Panc1 (cell line): ENCODE measurements around the gene CDKAL1. TPM values are rescaled to one million over a fixed set of nuclear protein-coding genes. Genes with fewer than 3 reads are reported as not detected.

Source experiments
- ATAC-seq: fragments of 200-7000 bp; cut with Tn5 transposase; 2 replicates; pipeline ENCODE4 v1.9.1; 2020; ENCODE audit warnings: mild to moderate bottlenecking, moderate library complexity
- BruUV-seq: library from RNA; stranded (reverse); fragments of 400-500 nt; replicated peaks from 2 replicates; lab custom pipeline; 2021; lab: Mats Ljungman, UMichigan
- CTCF ChIA-PET: fragments of 300-600 bp; sonication (Branson Sonifier 250); formaldehyde crosslinking; loops from one replicate; lab custom pipeline; 2022; ENCODE audit warnings: antibody characterized with exemption; lab: Charles Lee
- POLR2A ChIA-PET: fragments of 300-600 bp; sonication (Branson Sonifier 250); formaldehyde crosslinking; loops from one replicate; lab custom pipeline; 2022; ENCODE audit warnings: antibody characterized with exemption; lab: Charles Lee
- DNase-seq: peaks from one replicate; pipeline ENCODE4 v3.0.0-alpha.2; 2010; ENCODE audit warnings: low read depth, low spot score
- H3K27ac ChIP-seq: 2 replicates; pipeline ENCODE4 v1.5.1; 2011; ENCODE audit warnings: mild to moderate bottlenecking, low read length, inconsistent platforms
- H3K27me3 ChIP-seq: fragments of 200-500 bp; sonication (Bioruptor generic); 2 replicates; pipeline ENCODE4 v1.6.0; 2014; ENCODE audit warnings: low read length, inconsistent platforms; ENCODE audit not compliant: control insufficient read depth, insufficient read depth
- H3K36me3 ChIP-seq: fragments of 200-500 bp; sonication (Bioruptor generic); 2 replicates; pipeline ENCODE4 v1.5.1; 2014; ENCODE audit warnings: inconsistent platforms, mild to moderate bottlenecking, low read length, moderate library complexity; ENCODE audit not compliant: control insufficient read depth, insufficient read depth
- H3K4me1 ChIP-seq: 2 replicates; pipeline ENCODE4 v1.5.1; 2011; ENCODE audit warnings: inconsistent platforms, mild to moderate bottlenecking, low read length, moderate library complexity; ENCODE audit not compliant: control insufficient read depth, insufficient read depth
- H3K4me3 ChIP-seq, 2 experiments: 2 replicates each; pipeline ENCODE4 v1.5.1; 2011 to 2012; ENCODE audit warnings: low read depth in 2 of 2, low read length in 2 of 2, mild to moderate bottlenecking in 2 of 2, inconsistent platforms in 1 of 2, moderate library complexity in 1 of 2
- H3K9me3 ChIP-seq: fragments of 200-500 bp; sonication (Bioruptor generic); 2 replicates; pipeline ENCODE4 v1.5.1; 2014; ENCODE audit warnings: low read depth, mild to moderate bottlenecking, inconsistent platforms, low read length, moderate library complexity; ENCODE audit not compliant: control insufficient read depth, insufficient read depth
- CTCF ChIP-seq: fragments of 450-650 bp; IDR thresholded peaks from 2 replicates; pipeline ENCODE4 v1.5.1; 2017; ENCODE audit warnings: mild to moderate bottlenecking
- POLR2AphosphoS5 ChIP-seq: IDR thresholded peaks from 2 replicates; pipeline ENCODE4 v1.6.1; 2012; ENCODE audit warnings: mild to moderate bottlenecking, low read depth, low read length, moderate library complexity
- REST ChIP-seq, 2 experiments: IDR thresholded peaks; 2 replicates each; pipeline ENCODE4 v1.6.1; 2011 to 2012; ENCODE audit warnings: low read depth in 2 of 2, control low read depth in 1 of 2, low read length in 1 of 2, mild to moderate bottlenecking in 1 of 2, moderate library complexity in 1 of 2; ENCODE audit not compliant: insufficient read depth in 1 of 2
- SIN3A ChIP-seq: IDR thresholded peaks from 2 replicates; pipeline ENCODE4 v1.6.1; 2012; ENCODE audit warnings: low read depth, mild to moderate bottlenecking, low read length, moderate library complexity, borderline replicate concordance; ENCODE audit not compliant: insufficient read depth
- TCF7L2 ChIP-seq: IDR thresholded peaks from 2 replicates; pipeline ENCODE4 v1.6.1; 2011; ENCODE audit warnings: mild to moderate bottlenecking, low read depth, low read length, inconsistent platforms
- in situ Hi-C: cut with HindIII; loops from 2 replicates; pipeline ENCODE4 v1.10.0; 2016; ENCODE audit warnings: low sequenced_read_pairs, low pct_unique_long_range_greater_than_20kb
- intact Hi-C: fragments of 100-400 bp; cut with micrococcal nuclease; formaldehyde crosslinking; loops from one replicate; pipeline ENCODE4 v1.10.0; 2022; ENCODE audit not compliant: unreplicated experiment
- total RNA-seq: library from RNA; stranded (reverse); gene quantifications from one replicate; pipeline ENCODE4 v1.2.1, GENCODE V29; 2021; ENCODE audit not compliant: unreplicated experiment

The CDKAL1 gene
- total RNA-seq, 1 experiment from 2014 or later = 14.5 TPM

GRCh38 chr6:20574355-20574754 lies 40.1 kb downstream of the CDKAL1 start:
- intact Hi-C loops = no loop called here

GRCh38 chr6:20575125-20575524 lies 40.9 kb downstream of the CDKAL1 start:
- Histone ChIP-seq H3K4me3 (no peak overlapping the region), H3K4me1 (no peaks in the 10 kb centered on the region), H3K27me3 (no peaks in the 10 kb centered on the region), H3K36me3 (no peaks in the 10 kb centered on the region), H3K9me3 (no peaks in the 10 kb centered on the region), H3K27ac (no peak overlapping the region)
- no peak for TF ChIP-seq CTCF
- no peak for TF ChIP-seq POLR2AphosphoS5
- TF ChIP-seq SIN3A = no peak
- TF ChIP-seq TCF7L2 = no peak
- no peak for TF ChIP-seq REST (IDR thresholded peaks at IDR 0.05; ENCODE audit: insufficient read depth in 1 of 2, low read depth in 2 of 2, low read length in 1 of 2)
- ATAC-seq (no peak), DNase-seq (no peak)
- CTCF ChIA-PET = interaction anchor here (0.7 kb wide), 1 partner anchor 303 kb away, joined by 4 read pairs; no protein-coding TSS in a partner anchor
- intact Hi-C loops = no loop called here
- POLR2A ChIA-PET = no interaction called here
- BruUV-seq = no TSS peak
- in situ Hi-C loops = no loop called here

More at GRCh38 chr6:20574355-20574754, 40.1 kb downstream of the CDKAL1 start:
- H3K4me1 ChIP-seq = no peaks in the 10 kb centered on the region
- H3K27me3 ChIP-seq = no peaks in the 10 kb centered on the region
- CTCF ChIA-PET = no interaction called here
- no peaks in the 10 kb centered on the region for H3K9me3 ChIP-seq
- no peak overlapping the region for H3K4me3 ChIP-seq
- BruUV-seq = no TSS peak
- POLR2A ChIA-PET = no interaction called here
- ATAC-seq (no peak), DNase-seq (no peak)
- no peak for TF ChIP-seq TCF7L2
- no peak for TF ChIP-seq CTCF
- TF ChIP-seq REST (IDR thresholded peaks at IDR 0.05; ENCODE audit: insufficient read depth in 1 of 2, low read depth in 2 of 2, low read length in 1 of 2) = no peak
- no peak for TF ChIP-seq POLR2AphosphoS5
- no peak for TF ChIP-seq SIN3A
- no peaks in the 10 kb centered on the region for H3K36me3 ChIP-seq
- H3K27ac ChIP-seq = no peak overlapping the region
- in situ Hi-C loops = no loop called here
